ENCODE results near the gene TNIK.
"Not testable (repeated sequence)": the region's sequence is repeated elsewhere in the genome, so short reads cannot be mapped to it uniquely, and the experiment has no call there.

Gene TNIK

GRCh38 chr3:171428892-171429291 lies 31.3 kb downstream of the TNIK start:
- no peak overlapping the region for H3K27ac ChIP-seq
- TF ChIP-seq CTCF (IDR thresholded peaks at IDR 0.05) (no peak), ZFX (IDR thresholded peaks at IDR 0.05; ENCODE audit: borderline replicate concordance) (no peak)

DNA sequence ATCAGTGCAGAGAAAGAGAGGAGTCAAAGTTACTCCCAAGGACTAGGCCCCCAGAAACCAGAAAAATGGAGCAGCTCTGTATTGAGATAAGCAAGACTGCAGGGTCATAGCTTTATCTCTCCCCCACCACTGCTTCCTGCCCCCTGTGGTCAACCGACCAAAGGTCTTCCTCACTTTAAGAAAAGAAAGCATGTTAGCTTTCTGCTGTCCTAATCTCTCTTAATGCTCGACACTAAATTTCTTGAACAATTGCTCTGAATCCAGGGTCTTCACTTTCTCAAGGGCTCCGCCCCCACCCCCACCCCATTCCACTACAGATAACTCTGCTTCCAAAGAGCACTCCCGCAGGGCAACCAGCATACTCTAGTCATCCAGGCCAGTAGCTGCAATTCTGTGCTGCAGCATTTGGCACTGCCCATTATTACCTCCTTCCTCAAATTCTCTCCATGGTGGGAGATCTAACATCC lies 31.9 kb downstream of the TNIK start:
- H3K27ac ChIP-seq = no peak overlapping the region
- TF ChIP-seq ZFX (IDR thresholded peaks at IDR 0.05; ENCODE audit: borderline replicate concordance) = no peak
- no peak for TF ChIP-seq CTCF (IDR thresholded peaks at IDR 0.05)

- TF ChIP-seq CTCF (IDR thresholded peaks at IDR 0.05) (no peak), ZFX (IDR thresholded peaks at IDR 0.05; ENCODE audit: borderline replicate concordance) (no peak)
- no peak overlapping the region for H3K27ac ChIP-seq
Observed at GRCh38 chr3:171427771-171428320, 32.4 kb downstream of the TNIK start.

DNA sequence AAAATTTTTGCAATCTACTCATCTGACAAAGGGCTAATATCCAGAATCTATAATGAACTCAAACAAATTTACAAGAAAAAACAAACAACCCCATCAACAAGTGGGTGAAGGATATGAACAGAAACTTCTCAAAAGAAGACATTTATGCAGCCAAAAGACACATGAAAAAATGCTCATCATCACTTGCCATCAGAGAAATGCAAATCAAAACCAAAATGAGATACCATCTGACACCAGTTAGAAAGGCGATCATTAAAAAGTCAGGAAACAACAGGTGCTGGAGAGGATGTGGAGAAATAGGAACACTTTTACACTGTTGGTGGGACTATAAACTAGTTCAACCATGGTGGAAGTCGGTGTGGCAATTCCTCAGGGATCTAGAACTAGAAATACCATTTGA lies 36.1 kb downstream of the TNIK start:
- H3K27ac ChIP-seq = not testable (repeated sequence)

DNA sequence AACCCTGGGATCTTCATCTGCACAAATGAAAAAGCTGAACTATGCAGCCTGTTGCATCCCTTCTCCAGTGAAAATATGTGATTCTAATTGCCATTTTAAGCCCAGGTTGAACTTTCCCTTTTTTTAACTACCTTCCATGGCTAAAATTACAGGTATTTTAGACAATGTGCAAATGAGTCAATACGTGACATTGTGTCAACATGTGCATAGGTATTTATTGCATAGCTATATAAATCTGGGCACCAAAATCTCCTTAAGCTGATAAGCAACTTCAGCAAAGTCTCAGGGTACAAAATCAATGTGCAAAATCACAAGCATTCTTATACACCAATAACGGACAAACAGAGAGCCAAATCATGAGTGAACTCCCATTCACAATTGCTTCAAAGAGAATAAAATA lies 37.4 kb downstream of the TNIK start:
- not testable (repeated sequence) for H3K27ac ChIP-seq

DNA sequence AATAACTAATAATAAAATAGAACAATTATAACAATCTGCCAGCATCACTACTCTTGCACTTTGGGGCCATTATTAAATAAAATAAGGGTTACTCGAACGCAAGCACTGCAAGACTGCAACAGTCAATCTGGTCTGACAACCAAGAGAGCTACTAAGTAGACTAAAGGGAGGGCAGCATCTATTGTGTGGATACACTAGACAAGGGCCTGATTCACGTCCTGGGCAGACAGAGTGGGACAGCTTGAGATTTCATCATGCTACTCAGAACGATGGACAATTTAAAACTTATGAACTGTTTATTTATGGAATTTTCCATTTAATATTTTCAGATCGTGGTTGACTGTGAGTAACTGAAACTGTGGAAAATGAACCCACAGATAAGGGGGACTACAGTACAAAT lies 39.5 kb downstream of the TNIK start:
- H3K27ac ChIP-seq = no peak overlapping the region
- TF ChIP-seq CTCF (IDR thresholded peaks at IDR 0.05) = no peak
- no peak for TF ChIP-seq ZFX (IDR thresholded peaks at IDR 0.05; ENCODE audit: borderline replicate concordance)

GRCh38 chr3:171419457-171419856 lies 40.7 kb downstream of the TNIK start:
- H3K27ac ChIP-seq = no peak overlapping the region
- TF ChIP-seq ZFX (IDR thresholded peaks at IDR 0.05; ENCODE audit: borderline replicate concordance) (no peak), CTCF (IDR thresholded peaks at IDR 0.05) (no peak)

GRCh38 chr3:171417813-171418212 lies 42.4 kb downstream of the TNIK start:
- H3K27ac ChIP-seq = no peak overlapping the region

More at GRCh38 chr3:171417813-171418212, 42.4 kb downstream of the TNIK start:
- no peak for TF ChIP-seq ZFX (IDR thresholded peaks at IDR 0.05; ENCODE audit: borderline replicate concordance)
- no peak for TF ChIP-seq CTCF (IDR thresholded peaks at IDR 0.05)
